HFF-Myc (cell line): Measurements from ENCODE around the gene PHOX2B.

Experiments
- DNase-seq: peaks from one replicate; pipeline ENCODE4 v3.0.0-alpha.2; 2011; ENCODE audit warnings: low read depth; ENCODE audit errors: extremely low read depth
- H3K4me3 ChIP-seq: replicated peaks from 2 replicates; pipeline ENCODE4 v1.5.1; 2011; ENCODE audit warnings: low read depth, mild to moderate bottlenecking, control low read depth, low read length
- TF ChIP-seq, protein P1 (sequence below): IDR thresholded peaks from 2 replicates; pipeline ENCODE4 v1.5.1; 2012; ENCODE audit warnings: mild to moderate bottlenecking, low read depth, low read length, control low read depth; ENCODE audit errors: missing control alignments

Gene PHOX2B

DNA sequence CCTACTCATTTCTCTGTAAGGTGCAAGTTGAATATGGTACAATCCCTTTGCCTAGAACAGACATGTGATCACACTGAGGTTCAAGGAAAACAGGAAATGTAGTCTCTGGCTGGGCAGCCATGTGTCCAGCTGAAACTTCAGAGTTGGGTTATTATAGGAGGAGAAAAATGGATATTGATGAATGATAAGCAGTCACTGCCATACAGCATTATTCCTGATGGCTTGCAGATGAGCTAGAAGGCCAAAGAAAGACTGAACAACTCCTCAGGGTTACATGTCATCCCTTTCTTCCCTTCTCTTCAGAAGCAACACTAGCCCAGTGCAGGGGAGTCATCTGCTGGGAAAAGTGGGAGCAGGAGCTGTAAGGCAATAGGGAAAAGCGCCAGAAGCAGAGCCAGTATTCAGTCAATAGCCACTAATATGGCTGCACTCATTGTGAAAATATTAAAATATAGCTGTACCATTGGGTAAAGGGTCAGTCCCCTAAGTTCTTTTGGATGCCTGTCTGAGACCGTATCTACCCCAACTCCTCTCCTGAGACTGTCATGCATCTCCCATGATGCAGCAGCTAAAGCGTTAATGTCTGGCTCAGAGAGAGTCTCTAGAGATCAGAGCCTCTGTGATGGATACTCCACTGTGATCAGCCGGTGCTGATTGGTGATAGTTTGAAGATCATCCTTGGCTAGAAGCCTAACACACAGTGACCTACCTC lies 20.5 kb downstream of the PHOX2B start:
- H3K4me3 ChIP-seq, result no peak overlapping the region
- no peak for DNase-seq
- TF ChIP-seq, protein P1, sequence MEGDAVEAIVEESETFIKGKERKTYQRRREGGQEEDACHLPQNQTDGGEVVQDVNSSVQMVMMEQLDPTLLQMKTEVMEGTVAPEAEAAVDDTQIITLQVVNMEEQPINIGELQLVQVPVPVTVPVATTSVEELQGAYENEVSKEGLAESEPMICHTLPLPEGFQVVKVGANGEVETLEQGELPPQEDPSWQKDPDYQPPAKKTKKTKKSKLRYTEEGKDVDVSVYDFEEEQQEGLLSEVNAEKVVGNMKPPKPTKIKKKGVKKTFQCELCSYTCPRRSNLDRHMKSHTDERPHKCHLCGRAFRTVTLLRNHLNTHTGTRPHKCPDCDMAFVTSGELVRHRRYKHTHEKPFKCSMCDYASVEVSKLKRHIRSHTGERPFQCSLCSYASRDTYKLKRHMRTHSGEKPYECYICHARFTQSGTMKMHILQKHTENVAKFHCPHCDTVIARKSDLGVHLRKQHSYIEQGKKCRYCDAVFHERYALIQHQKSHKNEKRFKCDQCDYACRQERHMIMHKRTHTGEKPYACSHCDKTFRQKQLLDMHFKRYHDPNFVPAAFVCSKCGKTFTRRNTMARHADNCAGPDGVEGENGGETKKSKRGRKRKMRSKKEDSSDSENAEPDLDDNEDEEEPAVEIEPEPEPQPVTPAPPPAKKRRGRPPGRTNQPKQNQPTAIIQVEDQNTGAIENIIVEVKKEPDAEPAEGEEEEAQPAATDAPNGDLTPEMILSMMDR, result no peak

DNA sequence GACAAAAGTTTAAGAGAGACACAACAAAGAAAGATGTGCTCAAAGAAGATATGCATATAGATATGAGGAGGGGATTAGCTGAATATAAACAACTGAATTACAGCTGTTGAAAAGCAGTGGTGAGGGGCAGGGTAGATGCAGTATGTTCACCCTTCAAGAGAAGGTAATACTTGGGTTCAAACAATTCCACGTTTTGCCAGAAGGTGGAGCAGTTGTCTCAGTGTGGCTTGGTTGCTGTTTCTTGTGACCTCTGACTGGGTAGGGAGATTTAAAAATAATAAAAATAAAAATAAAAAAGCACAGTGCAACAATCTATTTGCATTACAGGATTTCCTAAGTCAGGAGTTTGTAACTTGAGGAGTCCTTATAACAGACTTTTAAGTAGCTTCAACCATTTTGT lies 23.3 kb downstream of the PHOX2B start:
- TF ChIP-seq, protein P1, result peak; percentile 19
- no peak for DNase-seq
- H3K4me3 ChIP-seq, result no peak overlapping the region

DNA sequence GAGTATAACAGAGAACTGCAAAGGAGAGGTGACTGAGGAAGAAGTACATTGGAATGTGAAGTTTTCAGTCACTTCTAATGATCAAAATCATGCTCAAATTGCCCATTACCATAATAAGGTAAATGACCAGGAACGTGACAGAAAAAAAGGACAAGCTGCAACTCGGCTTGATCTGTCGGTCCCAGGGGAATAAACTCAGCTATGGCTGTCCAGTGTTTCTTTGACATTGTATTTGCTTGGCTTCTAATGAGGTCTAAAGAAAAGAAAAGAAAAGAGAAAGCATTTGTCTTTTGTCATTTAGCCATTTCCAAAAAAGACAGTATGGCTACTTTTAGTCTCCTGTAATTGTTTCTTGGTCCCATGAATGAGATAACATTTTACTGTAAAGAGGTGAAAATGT lies 25.2 kb downstream of the PHOX2B start:
- TF ChIP-seq, protein P1, result no peak
- DNase-seq, result no peak
- no peak overlapping the region for H3K4me3 ChIP-seq

DNA sequence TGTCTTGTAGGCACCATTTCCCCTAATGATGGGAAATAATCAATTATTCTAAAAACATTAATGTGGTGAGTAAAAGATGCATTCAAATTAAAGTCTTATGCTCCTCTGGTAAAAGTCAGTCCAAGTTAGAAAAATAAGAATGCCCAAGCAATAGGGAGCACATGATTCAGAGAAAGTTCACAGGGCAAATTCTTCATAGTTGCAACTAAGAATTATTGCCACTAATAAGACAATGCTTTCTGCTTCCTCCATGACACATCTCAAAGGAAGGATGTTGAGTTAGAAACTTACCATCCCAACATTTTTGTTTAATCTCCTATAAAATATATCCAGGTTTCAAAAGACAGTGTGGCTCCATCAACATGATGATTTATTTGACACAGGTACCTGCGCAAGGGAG lies 26.3 kb downstream of the PHOX2B start:
- TF ChIP-seq, protein P1, result no peak
- no peak for DNase-seq
- H3K4me3 ChIP-seq, result no peak overlapping the region

DNA sequence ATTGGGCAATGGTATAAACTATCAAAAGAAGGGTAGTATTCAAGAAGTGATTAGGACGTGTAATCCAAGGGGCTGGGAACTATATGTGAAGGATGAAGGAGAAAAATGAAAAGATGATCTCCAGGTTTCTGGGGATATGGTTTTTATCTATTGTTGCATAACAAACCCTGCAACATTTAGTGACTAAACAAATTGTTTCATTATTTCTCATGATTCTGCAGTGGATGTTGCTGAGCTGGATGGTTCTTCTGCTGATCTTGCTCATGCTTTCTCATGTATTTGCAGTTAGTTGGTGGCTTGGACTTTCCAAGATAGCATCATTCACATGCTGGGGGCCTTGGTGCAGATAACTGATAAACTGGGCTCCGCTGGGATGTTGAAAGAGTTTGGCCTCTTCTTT lies 29.1 kb downstream of the PHOX2B start:
- H3K4me3 ChIP-seq, result no peak overlapping the region
- TF ChIP-seq, protein P1, result no peak
- no peak for DNase-seq

DNA sequence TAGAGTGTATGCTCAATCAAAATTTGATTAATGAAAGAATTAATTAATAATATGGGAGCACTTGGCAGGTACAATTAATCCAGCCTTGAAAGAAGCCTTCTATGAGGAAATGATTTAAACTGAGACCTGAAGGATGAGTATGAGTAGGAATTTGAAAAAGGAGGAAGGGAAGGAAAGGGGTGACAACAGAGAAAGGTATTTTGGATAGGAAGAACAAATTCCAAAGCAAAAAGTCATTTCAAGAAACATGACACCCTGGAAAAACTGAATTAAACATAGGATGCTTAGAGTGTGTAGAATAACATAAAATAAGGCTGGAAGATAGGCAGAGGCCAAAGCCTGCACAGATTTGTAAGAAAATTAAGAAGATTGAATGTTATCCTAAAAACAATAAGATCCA lies 29.6 kb downstream of the PHOX2B start:
- DNase-seq, result peak; percentile 7
- TF ChIP-seq, protein P1, result no peak
- H3K4me3 ChIP-seq, result no peak overlapping the region

DNA sequence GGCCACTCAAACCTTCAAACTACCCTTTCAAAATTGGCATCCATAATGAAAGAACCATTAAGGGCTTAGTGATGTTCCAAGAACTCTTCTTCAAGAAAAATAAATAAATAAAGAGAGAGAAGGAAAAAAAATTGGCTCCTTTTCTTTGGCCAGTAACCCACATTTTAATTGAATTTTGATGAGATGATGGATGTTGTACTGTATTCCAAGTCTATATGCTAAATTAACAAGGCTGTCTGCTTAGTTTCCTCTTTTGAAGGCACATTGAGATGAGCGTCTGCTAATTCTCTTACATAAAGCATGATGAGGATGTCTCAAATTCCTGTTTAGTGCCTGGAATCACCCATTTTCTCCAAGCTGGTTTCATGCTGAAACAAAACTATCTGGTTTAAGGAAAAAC lies 33.4 kb downstream of the PHOX2B start:
- DNase-seq, result no peak
- TF ChIP-seq, protein P1, result no peak
- no peak overlapping the region for H3K4me3 ChIP-seq
